ENCODE data around the gene WSB1.
"Not testable (repeated sequence)": the region's sequence is repeated elsewhere in the genome, so short reads cannot be mapped to it uniquely, and the experiment has no call there.

Gene WSB1

DNA sequence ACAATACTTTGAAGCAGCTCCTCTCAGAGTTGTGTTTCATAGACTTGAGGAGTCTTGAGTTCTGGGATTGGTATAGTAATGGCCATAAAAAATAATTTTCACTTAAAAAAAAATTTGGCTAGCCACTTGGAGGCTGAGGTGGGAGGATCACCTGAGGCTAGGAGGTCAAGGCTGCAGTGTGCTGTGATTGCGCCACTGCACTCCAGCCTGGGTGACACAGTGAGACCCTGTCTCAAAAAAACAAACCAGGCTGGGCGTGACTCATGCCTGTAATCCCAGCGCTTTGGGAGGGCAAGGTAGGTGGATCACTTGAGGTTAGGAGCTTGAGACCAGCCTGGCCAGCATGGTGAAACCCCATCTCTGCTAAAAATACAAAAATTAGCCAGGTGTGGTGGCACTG, 14.8 kb upstream of the WSB1 start:
- FAIRE-seq: not testable (repeated sequence)

DNA sequence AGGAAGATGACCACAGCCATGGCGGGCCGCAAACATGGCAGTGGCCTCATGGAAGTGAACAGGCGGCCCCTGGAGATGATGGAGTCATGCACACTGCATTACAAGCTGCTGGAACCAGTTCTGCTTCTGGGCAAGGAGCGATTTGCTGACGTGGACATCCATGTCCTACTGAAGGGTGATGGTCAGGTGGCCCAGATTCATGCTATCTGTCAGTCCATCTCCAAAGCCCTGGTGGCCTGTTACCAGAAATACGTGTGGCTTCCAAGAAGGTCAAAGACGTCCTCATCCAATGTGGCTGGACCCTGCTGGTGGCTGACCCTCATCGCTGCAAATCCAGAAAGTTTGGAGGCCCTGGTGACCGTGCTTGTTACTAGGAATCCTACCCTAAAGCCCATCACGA, 13.4 kb upstream of the WSB1 start:
- FAIRE-seq (no peak), DNase-seq (ENCODE audit: low spot score) (no peak)

More for the DNA sequence above, 14.8 kb upstream of the WSB1 start:
- not testable (repeated sequence) for DNase-seq (ENCODE audit: low spot score)

DNA sequence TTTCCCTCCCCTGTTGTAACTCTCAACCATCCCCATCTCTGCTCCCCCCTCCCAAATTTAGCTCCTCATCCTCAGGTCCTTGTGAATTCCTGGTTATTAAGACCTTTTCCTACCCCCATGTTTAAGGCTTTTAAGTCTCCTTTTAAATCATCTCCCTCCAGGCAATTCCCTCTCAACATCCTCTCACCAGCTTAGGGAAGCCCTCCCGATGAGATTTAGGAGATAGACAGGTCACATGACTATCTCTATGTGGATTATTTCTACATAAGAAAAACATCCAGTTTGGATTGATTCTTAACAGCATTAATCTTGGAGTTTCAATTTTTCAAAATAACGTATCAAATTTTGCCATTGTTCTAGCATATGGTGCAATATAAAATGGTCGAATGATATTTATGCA, 12.5 kb upstream of the WSB1 start:
- DNase-seq (ENCODE audit: low spot score): no peak
- no peak for FAIRE-seq

DNA sequence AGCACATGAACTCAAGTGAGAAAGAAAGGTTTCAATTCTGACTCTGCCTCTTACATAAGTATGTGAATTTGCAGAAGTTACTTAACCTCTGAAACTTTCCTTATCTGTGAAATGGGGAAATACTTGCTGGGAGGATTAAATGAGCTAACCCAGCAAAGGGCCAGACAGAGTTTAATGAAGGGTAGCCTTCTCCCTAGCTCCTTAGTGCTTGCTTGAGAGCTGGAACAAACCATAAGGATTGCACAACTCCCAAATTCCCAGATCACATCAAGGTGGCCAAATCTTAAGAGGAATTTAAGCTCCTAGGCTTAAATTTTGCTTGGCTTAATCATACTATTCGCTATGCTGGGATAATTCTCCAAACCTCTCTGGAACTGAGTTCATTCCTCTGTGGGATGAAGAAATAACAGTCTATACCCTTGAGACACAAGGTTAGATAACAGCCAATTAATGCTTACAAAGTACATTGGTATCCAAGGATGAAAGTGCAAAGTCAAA, 11.8 kb upstream of the WSB1 start:
- no peak for FAIRE-seq
- no peak for DNase-seq (ENCODE audit: low spot score)

DNA sequence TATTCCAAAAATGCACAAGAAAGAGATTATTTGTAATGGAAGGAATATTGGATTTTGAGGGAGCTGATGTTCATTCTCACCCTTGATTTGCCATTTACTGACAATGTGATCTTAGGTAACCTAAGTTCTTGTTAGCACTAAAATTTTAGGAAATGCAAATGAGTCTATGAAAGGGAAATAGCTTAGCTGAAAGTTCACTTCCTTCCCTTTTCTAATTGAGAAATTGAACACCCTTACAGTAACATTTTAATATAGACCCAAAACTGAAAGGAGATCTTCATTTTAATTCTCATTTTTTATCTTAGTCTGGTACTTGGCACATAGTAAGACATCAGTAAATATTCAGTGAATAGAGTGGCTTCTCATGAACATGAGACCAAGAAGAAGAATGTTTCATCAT, 10.9 kb upstream of the WSB1 start:
- FAIRE-seq (no peak), DNase-seq (ENCODE audit: low spot score) (no peak)

DNA sequence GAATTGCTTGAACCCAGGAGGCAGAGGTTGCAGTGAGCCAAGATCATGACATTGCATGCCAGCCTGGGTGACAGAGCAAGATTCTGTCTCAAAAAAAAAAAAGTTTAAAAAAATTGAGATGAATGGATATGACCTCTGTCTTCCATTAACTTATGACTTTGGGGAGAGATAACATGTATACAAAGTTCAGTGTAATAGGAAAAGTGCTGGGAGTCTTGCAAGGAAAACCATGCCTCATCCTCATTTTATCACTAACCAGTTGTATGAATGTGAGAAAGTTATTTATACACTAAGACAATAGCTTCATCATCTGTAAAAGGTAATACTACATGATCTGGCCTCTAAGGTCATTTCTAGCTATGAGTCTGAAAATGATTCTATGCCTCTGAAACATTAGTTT, 10.2 kb upstream of the WSB1 start:
- no peak for FAIRE-seq
- no peak for DNase-seq (ENCODE audit: low spot score)

DNA sequence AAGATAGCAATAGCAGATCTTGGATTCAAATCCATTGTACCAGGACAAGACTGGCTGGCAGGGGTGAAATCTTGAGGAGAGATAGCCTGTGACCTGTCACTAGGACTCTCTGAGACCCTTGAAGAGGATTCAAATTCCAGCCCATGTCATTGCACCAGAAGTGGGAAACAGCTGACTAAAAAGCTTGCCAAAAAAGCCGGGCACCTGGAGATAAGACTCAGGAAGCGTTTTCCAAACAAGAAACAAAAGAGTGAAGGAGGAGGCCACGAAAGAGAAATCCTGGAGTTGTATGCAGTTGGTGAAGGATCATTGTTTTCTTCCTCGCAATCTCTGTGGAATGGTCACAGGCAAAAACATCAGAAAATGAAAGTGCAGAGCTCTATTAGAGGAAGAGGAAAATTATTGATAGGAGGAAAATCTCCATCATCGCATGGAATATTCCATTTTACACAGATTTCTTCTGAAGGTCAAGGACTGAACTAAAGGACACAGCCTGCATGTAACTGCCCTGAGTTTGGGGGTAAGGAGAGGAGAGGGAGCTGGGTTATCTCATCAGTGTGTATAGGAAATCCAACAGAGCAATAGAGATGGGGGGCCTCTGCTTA, 9.0 kb upstream of the WSB1 start:
- no peak for DNase-seq (ENCODE audit: low spot score)
- no peak for FAIRE-seq

DNA sequence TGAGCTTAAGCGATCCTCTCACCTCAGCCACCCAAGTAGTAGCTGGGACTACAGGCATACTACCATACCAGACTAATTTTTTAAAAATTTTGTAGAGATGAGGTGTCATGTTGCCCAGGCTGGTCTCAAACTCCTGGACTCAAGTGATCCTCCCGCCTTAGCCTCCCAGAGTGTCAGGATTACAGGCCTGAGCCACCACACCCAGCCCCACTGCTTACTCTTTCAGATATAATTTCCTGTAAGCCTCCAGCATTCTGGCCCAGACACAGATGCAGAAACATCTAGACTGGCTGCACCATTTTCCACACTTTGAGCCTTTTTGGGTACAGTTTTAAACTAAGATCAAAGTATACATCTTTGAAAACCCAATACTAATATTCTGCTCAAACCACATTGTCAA, 8.4 kb upstream of the WSB1 start:
- DNase-seq (ENCODE audit: low spot score) (no peak), FAIRE-seq (no peak)

DNA sequence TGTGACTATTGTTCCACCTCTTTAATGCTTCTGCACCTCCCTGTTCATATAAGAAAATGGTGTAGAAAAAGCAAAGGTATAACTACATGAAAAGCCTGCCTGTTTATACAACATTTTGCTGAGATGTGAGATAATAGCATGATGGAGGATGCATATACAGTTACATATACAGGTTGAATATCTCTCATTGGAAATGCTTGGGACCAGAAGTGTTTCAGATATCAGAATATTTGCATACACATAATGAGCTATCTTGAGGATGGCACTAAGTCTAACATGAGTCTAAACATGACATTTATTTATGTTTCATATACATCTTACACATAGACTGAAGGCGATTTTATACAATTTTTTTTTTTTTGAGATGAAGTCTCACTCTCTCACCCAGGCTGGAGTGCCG, 5.7 kb upstream of the WSB1 start:
- no peak for FAIRE-seq

DNA sequence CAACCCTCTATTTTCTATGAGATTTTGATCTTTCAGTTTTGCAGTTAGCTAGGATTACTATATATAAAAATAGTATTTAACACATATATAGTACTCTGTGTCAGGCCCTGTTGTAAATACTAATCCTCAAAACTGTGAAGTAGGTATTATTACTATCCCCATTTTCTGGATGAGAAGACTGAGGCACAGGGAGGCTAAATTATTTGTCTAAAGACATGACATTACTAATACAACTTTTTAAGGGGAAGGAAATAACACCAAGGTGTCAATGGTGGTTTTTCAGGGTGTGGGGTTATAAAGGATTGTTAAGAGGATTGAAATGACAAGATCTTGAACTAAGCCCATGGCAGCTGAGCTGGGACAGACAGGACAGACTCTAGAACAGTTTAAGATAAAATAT, 4.1 kb upstream of the WSB1 start:
- no peak for DNase-seq (ENCODE audit: low spot score)
- no peak for FAIRE-seq

More for the DNA sequence above, 5.7 kb upstream of the WSB1 start:
- DNase-seq (ENCODE audit: low spot score): no peak

DNA sequence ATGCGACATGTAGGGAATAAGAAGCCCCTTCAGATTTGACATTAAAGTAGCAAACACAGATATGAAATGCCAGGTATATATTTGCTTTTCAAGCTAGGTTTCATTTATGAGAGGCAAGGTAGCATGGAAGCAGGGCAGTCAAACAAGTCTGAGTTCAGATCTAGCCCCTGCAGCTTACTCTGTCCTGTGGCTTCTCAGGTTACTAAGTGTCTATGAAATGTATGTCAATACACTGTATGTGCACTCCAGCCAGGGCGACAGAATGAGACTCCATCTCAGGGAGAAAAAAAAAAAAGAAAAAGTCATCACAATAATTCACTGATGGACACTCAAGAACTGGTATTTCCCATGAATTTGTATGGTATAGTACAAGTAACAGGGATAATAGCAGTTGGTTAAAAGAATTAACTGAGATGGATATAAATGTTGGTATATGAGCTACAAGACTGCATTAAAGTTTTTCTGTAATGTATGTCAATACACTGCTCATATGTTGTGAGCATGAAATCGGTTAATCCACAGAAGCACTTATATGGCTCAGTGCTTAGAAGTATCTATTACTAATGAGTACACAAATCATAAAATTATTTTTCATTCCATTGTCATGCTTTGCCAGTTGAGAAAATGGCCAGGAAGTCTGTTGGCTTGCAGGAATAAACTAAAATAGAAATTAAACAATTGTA, 2.9 kb upstream of the WSB1 start:
- DNase-seq (ENCODE audit: low spot score): no peak
- no peak for FAIRE-seq

DNA sequence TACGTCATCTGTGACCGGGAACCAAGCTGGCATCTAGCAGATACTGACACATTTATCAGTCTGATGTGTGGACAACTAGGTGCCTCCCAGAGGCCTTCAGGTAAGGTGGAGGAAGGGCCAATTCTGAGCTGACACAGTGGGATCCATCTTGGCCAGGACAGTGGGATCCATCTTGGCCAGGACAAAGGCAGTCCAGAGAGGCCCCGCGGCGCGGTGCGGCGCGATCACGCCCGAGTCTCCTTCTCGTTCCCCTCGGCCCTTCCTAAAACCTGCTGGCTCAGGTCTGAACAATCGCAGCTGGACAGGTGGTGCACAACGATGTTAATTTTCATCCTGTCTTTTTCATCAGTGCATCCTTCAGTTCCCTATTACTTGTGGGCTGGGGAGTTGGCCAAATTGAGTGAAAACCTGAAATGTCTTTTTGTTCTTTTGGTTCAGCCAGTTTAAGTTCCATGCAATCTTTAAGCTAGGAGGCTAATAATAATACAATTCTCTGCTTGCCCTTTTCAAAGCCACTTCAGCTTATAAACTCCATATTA, 486 bp upstream of the WSB1 start:
- DNase-seq (ENCODE audit: low spot score) (no peak), FAIRE-seq (no peak)

DNA sequence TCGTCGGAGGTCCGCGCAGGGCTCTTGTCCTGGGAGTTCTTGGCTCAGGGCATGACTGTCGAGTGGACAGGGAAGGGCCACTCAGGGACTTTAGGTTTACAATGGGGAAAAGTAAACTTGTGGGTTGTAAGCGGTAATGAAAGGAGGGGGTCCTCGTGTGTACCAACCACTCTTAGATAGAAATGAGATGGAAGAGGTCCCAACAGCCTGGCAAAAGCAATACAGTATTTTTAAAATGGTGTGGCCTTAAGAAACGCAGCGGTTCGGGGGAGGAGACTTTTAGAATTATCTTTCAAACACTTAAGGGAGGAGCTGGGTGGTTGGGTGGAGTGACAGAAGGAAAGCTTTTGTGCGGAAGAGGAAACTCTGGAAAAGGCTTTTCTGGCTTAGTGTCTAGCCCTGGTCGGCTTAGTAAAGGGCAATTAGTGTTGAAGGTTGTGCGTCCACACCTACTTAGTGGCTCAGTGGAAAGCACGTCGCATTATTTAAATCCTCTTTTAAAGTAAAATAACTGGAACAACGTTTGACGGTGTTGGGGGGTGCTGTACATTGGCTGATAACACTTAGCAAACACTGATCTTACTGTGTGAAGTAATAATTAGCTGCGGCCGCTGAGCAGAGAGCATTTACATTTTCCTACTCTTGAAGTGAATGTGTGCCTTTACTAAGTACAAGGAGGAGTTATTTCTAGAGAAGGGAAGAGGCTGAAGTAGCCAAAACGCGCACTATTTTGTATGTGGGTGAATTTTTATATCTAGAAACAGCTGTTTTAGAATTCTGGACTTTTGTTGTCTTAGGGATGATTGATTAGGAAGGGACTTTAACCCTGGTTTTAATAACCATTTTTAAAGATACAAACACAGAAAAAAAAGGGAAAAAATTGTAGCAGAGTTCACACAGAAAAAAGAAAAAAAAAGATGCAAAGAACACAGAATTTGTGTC, 1.0 kb downstream of the WSB1 start:
- DNase-seq (ENCODE audit: low spot score): peak; percentile 66
- FAIRE-seq: peak; percentile 73

DNA sequence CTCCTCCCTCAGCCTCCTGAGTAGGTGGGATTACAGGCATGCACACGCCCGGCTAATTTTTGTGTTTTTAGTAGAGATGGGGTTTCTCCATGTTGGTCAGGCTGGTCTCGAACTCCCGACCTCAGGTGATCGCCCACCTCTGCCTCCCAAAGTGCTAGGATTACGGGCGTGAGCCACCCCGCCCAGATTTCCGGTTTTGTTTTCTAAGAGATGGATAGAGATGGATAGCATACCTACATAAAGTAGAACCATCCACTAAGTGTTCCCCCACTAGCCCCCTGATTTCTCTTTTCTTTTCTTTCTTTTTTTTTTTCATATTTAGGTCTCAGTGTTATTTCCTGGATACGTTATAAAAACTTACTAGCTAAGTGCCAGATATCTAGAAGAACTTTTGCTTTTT, 2.0 kb downstream of the WSB1 start:
- no peak for FAIRE-seq
- DNase-seq (ENCODE audit: low spot score): no peak

DNA sequence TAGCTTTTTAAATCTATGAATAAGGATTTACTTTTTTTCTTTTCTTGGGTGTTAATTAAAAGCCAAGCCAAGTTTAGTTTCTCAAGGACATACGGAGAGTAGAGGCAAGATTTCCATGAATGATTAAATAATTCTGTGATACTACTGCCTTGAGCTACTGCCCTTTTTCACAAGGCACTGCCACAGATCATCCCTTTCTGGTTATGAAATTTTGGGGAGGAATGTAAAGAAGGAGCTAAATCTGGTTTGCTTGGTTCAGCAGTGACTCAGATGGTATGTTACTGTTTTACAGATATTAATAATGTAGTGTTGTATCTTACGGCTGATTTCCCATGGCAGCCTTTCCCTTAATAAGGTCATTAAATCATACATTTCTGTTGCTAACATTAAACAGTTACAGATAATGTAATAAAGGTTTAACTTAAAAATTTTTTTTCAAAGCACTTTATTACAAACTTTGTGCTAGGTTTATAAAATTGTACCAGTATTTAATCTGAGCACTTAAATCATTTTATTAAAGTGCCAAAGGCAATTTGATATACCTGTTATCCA, 2.6 kb downstream of the WSB1 start:
- FAIRE-seq (peak; percentile 93), DNase-seq (ENCODE audit: low spot score) (peak; percentile 67)

DNA sequence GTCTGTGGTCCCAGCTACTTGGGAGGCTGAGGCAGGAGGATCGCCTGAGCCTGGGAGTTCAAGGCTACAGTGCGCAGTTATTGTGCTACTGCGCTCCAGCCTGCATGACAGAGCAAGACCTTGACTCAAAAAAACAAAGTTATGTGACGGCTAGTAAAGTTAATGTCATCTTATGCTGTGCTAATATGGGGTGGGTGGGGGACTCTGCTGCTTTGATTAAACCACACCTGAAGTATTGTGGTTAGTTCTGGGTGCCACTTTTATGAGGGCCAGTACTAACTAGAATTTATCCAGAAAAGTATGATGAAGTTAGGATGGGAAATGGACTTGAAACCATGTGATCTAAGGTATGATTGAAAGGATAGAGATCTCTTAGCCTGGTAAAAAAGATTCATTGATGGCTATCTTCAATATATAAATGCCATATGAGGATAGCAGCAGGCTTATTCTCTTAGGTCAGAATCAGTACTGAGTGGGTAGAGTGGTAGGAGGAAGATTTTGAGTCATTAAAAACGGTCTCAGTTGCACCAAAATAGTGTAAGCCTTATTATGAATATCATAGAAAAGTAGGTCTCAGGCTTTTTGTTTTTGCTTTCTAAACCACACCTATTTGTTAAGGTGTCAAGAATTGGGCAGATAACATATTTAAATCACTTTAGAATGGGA, 5.6 kb downstream of the WSB1 start:
- no peak for DNase-seq (ENCODE audit: low spot score)
- FAIRE-seq: no peak

DNA sequence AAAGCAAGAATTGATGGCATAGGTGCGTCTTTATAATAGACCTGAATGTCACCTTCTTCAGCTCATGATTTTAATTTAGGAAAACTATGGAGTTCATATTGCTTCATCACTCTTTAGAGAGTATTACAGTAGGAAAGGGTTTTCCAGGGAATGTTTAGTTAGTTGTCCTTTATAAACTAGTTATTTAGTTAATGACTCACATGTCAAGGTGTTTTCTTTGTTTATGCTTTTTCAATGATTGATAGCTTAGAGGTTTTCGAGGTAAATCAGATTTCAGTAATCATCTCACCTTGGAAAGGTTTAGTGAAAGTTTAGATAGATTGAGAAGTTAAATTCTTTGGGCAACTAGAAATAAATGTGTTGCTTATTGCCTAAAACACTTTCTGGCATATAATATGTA, 9.8 kb downstream of the WSB1 start:
- FAIRE-seq (no peak), DNase-seq (ENCODE audit: low spot score) (no peak)

DNA sequence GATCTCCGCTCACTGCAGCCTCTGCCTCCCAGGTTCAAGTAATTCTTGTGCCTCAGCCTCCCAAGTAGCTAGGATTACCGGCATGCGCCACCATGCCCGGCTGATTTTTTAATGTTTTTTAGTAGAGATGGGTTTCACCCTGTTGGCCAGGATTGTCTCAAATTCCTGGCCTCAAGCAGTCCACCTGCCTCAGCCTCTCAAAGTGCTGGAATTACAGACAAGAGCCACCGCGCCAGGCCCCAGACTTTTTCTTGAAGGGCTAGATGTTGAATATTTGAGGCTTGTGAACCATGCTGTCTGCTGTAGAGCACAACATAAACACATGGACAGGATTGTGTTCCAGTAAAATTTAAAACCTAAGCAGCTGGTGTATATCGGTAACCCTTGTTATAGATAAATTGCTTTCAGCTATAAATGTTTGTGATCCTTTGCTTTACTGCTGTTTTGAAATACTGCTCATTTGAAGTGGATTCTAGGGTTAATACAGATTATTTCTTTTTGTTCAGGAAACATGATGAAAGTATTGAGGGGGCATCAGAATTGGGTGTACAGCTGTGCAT, 12.4 kb downstream of the WSB1 start:
- DNase-seq (ENCODE audit: low spot score) (no peak), FAIRE-seq (no peak)

DNA sequence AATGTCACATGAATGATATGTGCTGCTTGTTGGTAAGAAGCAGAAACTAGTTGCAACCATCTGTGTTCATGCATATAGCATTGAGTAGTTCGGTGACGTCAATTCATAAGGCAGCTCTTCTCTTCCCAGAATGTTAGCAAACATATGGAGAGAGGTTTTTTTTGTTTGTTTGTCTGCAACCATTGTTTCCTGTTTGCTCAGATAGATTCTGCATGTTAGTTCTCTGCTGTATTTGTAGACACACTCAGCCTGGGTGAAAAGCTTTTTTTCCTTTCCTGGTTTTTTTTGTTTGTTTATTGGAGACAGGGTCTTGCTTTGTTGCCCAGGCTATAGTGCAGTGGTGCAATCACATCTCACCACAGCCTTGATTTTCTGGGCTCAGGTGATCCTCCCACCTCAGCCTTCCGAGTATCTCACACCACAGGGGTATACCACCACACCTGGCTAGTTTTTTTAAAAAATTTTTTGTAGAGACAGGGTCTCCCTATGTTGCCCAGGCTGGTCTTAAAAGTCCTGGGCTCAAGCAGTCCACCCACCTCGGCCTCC, 16.7 kb downstream of the WSB1 start:
- no peak for FAIRE-seq
- no peak for DNase-seq (ENCODE audit: low spot score)

DNA sequence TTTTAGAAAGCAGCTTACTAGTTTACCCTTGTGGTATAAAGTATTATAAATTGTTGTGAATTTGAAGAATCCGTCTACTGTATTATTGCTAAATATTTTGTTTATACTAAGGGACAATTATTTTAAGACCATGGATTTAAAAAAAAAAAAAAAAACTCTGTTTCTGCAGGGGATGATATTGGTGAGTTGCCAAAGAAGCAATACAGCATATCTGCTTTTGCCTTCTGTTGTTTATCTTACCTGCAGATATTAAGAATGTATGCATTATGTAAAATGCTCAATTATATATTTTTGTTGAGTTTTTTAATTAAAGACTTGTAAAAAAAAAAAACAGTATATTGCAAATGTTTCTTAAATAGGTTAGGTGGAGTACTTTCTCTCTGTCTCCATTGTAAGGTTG, 19.4 kb downstream of the WSB1 start:
- FAIRE-seq: no peak
- DNase-seq (ENCODE audit: low spot score): no peak

All from RCC 7860 (cell line).